Bronchial epithelial cell (primary cell): ENCODE data around the gene PDGFRA. TPM values are rescaled to one million over a fixed set of nuclear protein-coding genes. Genes with fewer than 3 reads are reported as not detected.
A peak's percentile ranks its signal among the peaks of the same experiment; 100 is the strongest.

Experiments used
- DNase-seq: peaks from one replicate; pipeline ENCODE4 v3.0.0-alpha.2; 2010; ENCODE audit warnings: low read depth
- FAIRE-seq: peaks from 2 replicates; lab custom pipeline; 2011; peaks lifted over from hg19 to GRCh38; lab: Jason Lieb, UNC
- H3K27me3 ChIP-seq: 2 replicates; pipeline ENCODE4 v1.5.1; 2011; ENCODE audit warnings: low read length; ENCODE audit not compliant: control insufficient read depth, insufficient read depth
- H3K36me3 ChIP-seq: 2 replicates; pipeline ENCODE4 v1.5.1; 2011; ENCODE audit warnings: low read length; ENCODE audit not compliant: control insufficient read depth, insufficient read depth
- H3K4me3 ChIP-seq: 2 replicates; pipeline ENCODE4 v1.5.1; 2011; ENCODE audit warnings: mild to moderate bottlenecking, low read depth, low read length, control low read depth
- total RNA-seq: library from RNA; depleted of rRNA; stranded (reverse); fragments of >200 nt; gene quantifications from 2 replicates; pipeline ENCODE4 v1.2.1, GENCODE V29; 2014
- TF ChIP-seq, protein P1 (sequence below): IDR thresholded peaks from 2 replicates; pipeline ENCODE4 v1.5.1; 2011; ENCODE audit warnings: mild to moderate bottlenecking, moderate library complexity, low read length, control low read depth, inconsistent platforms; ENCODE audit not compliant: insufficient read depth, severe bottlenecking

PDGFRA gene
- total RNA-seq, 1 donor from 2014 or later: 2.1 TPM

DNA sequence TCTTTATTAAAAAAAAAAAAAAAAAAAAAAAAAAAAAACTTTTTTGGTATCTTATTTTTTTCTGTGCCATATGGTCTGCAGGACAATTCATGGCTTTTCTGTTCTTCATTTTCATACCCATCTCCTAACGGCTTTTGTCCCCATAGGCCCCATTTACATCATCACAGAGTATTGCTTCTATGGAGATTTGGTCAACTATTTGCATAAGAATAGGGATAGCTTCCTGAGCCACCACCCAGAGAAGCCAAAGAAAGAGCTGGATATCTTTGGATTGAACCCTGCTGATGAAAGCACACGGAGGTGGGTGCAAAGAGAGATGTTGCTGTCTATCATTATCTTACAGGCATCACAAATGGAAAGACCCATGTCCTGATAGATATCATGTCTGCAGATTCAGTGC, 49.1 kb downstream of the PDGFRA start:
- no peaks in the 10 kb centered on the region for H3K36me3 ChIP-seq
- H3K27me3 ChIP-seq: no peaks in the 10 kb centered on the region
- H3K4me3 ChIP-seq: no peak overlapping the region
- TF ChIP-seq, protein P1, sequence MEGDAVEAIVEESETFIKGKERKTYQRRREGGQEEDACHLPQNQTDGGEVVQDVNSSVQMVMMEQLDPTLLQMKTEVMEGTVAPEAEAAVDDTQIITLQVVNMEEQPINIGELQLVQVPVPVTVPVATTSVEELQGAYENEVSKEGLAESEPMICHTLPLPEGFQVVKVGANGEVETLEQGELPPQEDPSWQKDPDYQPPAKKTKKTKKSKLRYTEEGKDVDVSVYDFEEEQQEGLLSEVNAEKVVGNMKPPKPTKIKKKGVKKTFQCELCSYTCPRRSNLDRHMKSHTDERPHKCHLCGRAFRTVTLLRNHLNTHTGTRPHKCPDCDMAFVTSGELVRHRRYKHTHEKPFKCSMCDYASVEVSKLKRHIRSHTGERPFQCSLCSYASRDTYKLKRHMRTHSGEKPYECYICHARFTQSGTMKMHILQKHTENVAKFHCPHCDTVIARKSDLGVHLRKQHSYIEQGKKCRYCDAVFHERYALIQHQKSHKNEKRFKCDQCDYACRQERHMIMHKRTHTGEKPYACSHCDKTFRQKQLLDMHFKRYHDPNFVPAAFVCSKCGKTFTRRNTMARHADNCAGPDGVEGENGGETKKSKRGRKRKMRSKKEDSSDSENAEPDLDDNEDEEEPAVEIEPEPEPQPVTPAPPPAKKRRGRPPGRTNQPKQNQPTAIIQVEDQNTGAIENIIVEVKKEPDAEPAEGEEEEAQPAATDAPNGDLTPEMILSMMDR: no peak
- DNase-seq (no peak), FAIRE-seq (no peak)

DNA sequence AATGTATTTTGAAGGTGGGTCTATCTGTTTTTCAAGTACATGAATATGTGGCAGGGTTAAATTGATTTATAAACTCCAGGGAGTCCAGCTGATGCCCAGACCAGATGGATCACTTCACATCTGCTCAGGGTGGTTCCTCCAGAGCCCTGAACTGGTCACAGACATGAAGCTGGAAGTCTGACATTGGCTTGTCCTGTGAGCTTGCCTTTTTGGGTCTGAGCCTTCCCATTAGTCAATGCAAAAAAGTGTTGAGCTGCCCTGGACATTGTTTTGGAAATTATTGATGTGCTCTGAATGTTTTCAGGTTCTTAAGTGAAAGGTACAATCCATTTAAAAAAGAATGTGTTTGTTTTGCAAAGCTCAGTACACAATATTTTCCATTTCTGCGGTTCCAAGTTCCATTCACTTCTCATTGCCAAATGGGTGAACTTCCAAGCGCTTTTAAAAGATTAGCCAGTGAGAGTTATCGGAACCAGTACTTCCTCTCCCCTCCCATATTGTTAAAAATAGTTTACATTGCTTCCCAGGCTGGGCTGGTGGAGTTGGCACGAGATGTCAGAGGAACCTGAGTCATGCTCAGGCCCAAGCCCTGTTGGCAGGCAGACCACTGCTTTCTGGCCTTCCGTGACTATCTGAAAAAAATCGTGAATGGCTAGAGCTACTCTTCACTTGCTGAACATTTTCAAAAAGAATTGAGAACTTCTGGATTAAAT, 52.1 kb downstream of the PDGFRA start:
- Histone ChIP-seq H3K27me3 (no peaks in the 10 kb centered on the region), H3K36me3 (no peaks in the 10 kb centered on the region), H3K4me3 (no peak overlapping the region)
- FAIRE-seq (no peak), DNase-seq (peak; percentile 66)
- TF ChIP-seq, protein P1: no peak

DNA sequence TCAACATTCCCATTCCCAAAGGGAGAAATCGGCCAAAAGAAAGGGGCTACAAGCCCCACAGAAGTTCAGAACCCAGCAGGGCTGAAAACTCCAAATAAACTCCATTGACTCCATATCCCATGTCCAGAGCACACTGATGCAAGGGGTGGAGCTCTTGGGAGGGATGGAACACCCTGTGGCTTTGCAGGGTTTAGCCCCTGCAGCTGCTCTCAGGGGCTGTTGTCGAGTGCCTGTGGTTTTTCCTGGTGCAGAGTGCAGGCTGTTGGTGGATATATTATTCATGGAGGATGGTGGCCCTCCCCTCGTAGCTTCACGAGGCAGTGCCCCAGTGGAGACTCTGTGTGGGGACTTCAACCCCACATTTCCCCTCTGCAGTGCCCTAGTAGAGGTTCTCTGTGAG, 53.7 kb downstream of the PDGFRA start:
- Histone ChIP-seq H3K27me3 (no peaks in the 10 kb centered on the region), H3K36me3 (no peaks in the 10 kb centered on the region), H3K4me3 (no peak overlapping the region)
- FAIRE-seq (no peak), DNase-seq (no peak)
- TF ChIP-seq, protein P1: no peak

DNA sequence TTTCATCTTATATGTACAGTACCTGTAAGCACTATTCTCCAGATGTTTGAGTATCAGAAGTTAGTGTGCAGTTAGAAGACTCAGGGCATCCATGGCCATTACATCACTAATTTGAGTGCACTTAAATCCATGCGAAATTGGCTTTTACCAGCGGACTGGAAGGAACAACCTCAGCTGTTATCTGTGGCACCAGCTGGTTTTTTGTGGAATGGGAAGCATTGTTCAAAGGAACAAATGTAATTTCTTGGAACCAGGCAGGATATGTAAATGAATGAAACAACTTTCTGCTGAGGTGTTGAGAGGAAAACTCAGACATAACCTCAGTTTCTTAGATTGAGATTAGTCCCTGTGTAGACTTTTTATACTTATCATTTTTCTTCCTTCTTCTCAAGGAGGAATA, 60.2 kb downstream of the PDGFRA start:
- no peak for DNase-seq
- Histone ChIP-seq H3K27me3 (no peaks in the 10 kb centered on the region), H3K36me3 (no peaks in the 10 kb centered on the region), H3K4me3 (no peak overlapping the region)
- TF ChIP-seq, protein P1: no peak
- FAIRE-seq: no peak

DNA sequence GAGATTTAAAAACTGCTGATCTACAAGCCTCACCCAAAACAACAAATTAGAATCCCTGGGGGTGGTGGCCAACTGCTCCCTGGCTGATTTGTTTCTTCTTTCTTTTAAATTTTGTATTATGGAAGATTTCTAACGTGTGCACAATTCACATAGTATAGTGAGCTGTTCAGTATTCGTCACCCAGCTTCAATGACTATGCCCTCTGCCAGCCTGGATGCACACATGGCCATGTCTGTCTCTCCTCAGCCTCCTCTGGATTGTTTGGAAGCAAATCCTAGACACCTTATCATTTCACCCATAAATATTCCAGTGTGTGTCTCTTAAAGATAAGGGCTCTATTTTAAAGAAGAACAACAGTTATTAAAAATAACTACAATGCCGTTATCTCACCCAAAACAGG, 61.9 kb downstream of the PDGFRA start:
- Histone ChIP-seq H3K4me3 (no peak overlapping the region), H3K27me3 (no peaks in the 10 kb centered on the region), H3K36me3 (no peaks in the 10 kb centered on the region)
- TF ChIP-seq, protein P1: no peak
- FAIRE-seq (no peak), DNase-seq (no peak)
